Ammon's horn (tissue), 1 donor: ENCODE results near the gene MAGEA10.
"Not testable (repeated sequence)": the region's sequence is repeated elsewhere in the genome, so short reads cannot be mapped to it uniquely, and the experiment has no call there.

Experiments
- DNase-seq: peaks from one replicate; pipeline ENCODE4 v3.0.0-alpha.2; 2016; ENCODE audit warnings: low spot score

Gene MAGEA10

DNA sequence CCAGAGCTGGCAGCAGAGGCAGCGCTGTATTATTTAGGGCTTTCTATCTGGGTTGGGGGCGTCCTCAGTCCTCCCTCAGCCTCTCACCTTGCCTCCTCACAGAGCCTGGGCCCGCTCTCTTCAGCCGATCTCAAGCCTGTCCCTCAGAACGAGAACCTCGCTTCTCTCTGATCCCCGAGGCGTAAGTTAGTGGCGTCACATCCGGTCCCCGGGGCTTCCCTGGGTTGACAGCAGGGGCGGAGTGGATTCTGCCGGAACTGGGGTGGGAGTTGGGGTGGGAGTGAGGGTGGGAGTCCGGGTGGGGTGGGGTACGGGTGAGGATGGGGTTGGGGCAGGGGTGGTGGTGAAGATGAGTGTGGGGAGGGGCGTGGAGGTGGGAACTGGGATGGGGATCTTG is at the start of gene MAGEA10:
Gene MAGEA10, minus strand, starts transcription at position 190 of the 397 bp plus-strand sequence. CDS start 2,957 bp downstream, outside the sequence.
- no peak for DNase-seq

DNA sequence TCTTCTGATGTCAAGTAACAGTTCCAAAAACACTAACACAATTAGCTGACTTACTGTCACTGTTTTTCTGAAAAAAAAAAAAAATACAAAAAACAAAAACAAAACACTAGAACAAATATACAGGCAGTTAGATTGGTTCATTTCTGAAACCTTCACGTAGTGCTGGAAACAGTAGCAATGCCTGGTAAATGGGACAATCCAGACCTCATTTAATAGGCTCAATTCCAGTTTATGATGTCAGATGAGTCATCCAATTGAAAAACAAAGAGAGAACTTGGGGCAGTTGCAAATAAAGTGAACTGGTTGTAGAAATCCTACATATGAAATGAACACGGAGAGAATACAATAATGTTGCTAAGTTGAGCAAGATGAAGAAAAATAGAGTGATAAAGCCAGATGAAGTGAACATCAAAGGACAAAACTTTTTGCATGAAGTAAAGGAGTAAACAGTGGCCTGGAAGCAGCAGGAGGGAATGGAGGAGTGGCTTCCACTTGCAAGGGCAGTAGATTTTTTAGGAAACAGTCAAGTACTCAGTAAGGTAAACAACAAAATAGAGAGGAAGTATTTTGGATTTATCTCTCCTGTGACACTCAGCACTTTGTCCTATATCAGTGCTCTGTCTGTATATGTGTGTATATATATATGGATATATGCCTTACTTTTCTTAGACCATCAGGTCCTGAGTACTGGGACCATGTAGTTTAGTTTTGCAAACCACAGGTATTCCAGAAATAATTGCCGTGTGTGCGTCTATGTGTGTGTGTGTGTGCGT is 39.3 kb upstream of the MAGEA10 start:
- no peak for DNase-seq

DNA sequence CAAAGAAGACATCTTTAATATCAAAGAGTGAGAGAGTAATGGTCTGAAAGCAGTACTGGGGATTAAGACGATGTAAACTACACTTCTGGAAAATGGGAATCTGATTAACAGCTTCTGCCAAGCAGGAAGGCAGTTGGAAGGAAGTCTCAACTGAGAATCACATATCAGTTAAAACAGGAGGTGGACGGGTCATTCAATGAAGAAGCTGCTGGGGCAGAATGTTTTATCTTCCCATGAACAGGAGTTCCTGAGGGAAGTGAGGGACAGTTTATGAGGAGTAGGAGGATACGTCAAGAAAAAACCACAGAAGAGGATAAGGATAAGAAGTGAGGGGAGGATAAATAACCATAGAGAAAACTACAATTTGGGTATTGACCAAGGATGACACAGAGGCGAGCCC is 38.7 kb upstream of the MAGEA10 start:
- DNase-seq, result no peak

DNA sequence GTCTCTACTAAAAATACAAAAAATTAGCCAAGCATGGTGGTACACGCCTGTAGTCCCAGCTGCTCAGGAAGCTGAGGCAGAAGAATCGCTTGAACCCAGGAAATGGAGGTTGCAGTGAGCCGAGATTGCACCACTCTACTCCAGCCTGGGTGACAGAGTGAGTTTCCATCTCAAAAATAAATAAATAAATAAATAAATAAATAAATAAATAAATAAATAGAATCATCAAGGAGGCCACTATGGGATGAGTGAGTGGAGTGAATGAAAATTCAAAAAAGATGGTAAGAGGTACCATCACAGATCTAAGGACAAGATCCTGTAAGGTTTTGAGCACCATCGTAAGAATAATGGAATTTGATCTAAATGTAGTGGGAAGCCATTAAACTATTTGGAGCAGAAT is 37.5 kb upstream of the MAGEA10 start:
- DNase-seq, result not testable (repeated sequence)

DNA sequence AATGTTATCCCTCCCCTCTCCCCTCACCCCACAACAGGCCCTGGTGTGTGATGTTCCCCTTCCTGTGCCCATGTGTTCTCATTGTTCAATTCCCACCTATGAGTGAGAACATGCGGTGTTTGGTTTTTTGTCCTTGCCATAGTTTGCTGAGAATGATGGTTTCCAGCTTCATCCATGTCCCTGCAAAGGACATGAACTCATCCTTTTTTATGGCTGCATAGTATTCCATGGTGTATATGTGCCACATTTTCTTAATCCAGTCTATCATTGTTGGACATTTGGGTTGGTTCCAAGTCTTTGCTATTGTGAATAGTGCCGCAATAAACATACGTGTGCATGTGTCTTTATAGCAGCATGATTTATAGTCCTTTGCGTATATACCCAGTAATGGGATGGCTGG is 35.5 kb upstream of the MAGEA10 start:
- DNase-seq, result not testable (repeated sequence)

DNA sequence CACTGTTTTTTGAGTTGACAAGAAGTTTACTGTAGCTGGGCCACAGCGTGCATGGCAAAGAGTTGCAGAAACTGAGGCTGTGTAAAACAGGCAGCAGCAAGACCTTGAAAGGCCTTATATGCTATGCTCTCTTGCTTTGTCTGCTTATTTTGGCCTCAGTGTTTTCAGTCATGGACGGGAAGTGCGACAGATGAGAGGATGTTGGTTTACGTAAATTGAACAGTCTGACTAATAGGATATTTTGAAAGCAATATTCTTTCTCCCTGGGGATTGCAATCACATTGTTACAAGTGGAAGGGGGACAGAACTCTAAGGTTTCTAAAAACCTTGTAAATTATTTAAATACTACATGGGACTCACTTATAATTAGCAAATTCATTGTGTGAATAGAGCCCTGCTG is 32.2 kb upstream of the MAGEA10 start:
- no peak for DNase-seq

DNA sequence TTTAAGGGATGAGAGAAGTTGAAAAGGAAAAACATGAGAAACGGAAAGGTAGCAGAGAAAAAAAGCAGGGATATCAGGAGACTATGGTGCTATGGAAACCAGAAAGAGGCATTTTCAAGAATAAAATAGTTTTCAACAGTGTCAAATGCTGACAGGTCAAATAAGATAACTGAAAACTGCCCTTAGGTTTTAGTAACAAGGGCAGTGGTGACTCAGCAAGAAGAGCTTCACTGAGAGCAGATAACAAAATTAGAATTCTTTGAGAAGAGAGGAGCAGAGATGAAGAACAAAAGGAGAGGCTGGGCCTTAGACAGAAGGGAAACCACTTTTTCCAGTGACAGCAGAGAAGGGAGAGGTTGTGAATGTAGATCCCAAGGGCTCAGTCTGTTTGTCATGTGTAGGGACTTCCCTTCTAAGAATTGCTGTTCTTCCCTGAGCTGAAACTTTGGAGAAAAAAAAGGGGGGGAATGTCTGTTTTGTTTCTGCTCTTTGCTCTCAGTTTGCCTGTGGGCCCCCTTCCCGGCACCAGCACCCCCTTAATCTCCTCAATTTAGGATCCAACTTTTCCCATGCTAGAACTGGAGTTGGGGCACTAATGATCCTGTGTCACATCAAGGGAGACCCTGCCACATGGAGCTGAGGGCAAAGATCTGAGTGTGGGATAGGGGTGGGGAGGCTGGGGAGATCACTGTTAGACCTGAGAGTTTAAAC is 26.8 kb upstream of the MAGEA10 start:
- no peak for DNase-seq

DNA sequence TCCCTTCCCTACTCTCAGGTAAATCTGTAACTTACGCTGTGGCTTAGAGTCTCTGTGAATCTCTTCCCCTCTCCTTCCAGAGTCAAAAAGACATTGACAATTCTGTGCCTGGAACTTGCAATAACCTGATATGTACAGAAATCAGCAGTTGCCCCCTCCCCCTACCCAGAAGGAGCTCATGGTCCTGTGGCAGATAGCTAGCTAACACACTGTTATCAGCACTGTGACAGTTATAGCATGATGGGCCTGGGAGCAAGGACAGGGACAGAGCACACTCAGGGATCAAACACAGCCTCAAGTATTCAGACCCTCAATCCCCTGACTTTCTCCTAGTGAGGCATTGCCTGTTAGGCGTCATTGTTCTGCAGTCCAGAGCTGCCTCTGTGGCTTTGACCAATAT is 18.7 kb upstream of the MAGEA10 start:
- no peak for DNase-seq

DNA sequence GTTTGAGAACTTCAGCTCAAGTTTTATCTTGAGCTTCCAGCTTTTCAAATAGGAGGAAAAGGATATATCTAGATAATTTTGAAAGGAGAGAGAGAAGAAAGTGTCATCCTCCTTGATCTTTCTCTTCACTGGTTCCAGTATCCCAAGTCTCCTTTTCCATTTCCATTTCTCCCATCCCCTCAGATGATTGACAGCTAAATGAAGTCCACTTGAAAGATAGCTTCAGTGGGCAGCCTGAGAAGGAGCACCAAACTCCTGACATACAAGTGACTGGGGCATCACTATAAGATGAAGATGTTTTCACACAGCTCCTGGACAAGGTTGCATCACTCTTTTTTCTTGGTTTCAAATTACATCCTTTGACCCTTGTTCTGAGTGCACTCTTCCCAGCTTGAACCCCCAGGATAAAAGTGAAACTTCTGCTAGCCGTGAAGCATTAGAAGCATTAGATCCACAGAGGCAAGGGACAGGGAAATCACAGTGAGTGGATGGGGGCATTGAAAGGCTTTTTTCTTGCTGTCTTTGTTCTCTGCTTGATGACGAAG is 17.5 kb upstream of the MAGEA10 start:
- no peak for DNase-seq

DNA sequence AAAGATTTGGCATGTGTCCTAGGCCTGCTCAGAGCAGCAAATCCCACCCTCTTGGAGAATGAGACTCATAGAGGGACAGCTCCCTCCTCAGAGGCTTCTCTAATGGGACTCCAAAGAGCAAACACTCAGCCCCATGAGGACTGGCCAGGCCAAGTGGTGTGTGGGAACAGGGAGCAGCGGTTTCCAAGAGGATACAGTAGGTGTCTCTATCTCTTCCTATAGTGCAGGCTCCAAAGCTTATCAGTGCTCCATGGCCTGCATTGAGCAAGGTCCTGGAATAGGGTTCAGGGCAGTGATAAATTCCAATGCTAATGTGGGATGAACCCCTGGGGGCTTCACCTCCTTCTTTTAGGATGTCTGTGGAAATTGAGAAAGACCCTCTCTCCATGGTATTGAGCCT is 15.7 kb upstream of the MAGEA10 start:
- no peak for DNase-seq

DNA sequence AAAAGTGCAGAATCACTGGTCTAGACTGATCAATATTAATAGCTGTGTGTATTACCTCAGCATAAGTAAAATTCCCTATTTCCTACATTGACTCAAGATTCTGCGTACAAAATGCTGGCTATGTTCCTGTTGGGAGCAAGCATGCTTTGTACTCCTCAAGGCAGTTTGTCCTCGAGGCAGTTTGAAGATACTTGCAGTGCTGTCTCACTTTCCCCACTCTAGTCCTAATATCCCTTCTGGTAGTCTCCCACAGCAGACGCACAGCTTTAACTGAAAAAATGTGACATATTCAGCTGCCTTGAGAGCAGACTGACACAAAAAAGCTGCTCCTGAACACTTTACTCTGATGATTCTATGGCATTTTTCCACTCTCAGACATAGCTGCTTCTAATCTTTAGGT is 12.9 kb upstream of the MAGEA10 start:
- DNase-seq, result no peak

DNA sequence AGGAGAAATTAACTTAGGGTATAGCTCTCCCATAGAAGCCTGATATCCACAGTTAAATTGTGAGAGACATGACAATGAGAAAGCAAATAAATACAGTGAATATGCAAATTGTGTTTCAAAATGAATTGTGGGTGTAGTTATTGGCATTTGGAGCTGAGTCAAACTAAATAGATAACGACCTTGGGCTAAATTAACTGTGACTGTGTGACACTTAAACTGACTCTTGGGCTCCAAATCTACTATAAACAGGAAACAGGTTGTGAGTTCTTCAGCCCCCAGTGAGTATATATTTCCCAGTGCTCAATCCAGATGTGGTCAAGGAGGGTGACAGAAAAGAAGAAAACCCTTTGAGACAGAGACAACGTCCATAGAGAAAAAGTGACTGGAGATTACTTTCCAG is 11.3 kb upstream of the MAGEA10 start:
- DNase-seq, result no peak

DNA sequence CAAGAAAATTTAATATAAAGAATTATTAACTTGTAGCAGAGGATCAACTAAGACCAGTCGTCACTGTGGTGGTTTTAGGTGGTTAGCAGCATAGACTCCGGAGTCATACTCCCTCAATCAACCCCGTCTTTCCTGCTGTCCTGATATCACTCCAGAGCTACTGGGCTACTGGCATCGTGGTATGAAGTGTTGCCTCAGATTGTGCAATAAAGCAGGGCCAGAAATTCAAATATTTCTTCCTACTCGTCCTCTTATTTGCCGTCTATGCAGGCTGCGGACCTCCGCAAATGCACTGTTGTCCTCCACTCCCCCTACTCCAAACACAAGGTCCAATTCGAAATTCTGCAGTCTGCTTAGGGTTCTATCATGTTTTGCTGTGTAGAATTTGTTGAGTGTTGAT is 1.2 kb upstream of the MAGEA10 start:
- no peak for DNase-seq

DNA sequence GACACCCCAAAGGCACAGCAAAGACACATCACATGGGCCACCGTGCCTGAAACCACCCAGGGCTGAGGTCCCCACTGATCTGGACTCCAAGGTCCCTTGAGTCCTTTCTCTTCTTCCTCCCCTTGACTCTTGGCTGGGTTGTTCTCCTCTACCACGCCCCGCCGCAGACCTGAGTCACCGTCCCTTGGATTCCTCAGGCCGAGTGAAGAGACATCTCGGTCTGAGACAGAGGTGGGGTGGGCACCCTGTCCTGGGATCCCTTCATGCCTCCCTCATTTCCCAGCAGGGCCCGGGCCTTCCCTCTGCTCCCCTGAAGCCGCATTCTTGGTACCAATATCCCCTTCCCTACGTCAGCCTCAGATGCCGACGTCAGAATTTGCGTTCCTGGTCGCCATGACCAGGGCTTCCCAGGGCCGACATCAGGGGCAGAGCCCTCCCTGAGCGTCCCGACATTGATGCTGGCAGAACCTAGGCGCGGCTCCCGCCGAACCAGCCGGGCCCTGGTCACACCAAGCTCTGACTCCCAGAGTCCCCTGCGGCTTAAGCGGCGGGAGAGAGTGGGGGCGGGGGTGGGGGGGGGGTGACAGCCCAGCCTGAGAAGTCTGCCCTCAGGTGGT is 498 bp downstream of the MAGEA10 start:
- DNase-seq, result no peak

DNA sequence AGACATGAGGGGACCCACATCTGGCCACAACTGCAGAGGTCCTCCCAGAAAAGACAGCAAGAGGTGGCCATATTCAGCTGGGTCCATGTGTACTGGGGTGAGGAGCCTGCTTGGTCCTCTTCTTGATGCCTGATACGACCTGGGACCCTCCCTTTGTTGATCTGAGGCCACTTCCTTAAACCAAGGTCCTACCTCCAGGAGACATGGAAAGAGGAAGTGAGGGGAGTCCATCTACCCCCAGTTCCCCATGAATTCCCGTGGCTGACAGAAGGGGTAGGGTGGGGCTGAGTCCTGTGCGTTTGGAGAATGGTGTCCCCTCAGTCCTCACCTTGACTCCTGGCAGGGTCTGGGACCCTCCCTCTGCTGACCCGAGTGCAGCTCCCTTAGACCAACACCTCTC is 2.1 kb downstream of the MAGEA10 start:
- no peak for DNase-seq

DNA sequence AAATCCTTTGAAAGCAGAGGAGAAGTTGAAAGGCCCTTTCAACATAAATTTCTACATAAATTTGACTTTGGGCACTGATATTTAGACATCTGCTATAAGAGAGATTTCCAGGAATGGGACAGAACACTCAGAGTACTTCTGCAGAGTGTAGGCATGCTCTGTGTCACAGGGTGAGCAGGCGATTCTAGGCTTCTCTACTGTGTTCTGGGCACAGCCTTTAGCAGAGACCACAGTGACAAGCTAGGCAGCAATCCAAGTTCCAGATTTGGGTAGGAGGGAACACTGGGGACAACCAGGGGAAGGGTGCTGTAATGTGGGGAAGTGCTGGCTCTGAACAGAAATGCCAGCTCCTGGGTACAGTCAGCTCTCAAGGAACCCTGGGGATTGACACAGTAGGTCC is 6.9 kb downstream of the MAGEA10 start:
- no peak for DNase-seq

DNA sequence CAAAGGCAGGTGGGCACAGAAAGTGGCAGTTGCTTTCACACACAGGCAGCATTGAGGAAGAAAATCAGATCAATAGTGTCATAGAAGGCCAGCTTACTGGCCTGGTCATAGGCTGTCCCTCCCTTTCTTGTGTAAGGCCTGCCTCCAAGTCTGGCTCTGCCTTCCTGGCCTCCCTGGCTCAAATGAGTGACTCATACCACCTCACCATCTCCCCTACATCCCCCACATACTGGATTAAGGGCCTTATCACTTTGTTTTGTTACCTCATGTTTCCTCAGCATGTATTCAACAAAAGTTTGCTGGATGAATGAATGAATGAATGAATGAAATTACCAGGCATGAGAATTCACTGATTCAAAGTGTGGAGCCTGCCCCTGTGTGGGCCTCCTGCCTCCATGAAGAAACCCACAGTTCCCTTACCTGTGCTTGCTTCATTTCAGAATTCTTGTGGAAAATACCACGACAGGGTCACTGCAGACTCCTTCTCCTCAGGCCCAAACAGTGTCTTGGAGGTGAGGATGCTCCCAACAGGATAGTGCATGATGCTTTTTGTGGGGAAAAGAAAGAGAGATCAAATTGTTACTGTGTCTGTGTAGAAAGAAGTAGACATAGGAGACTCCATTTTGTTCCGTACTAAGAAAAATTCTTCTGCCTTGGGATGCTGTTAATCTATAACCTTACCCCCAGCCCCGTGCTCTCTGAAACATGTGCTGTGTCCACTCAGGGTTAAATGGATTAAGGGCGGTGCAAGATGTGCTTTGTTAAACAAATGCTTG is 9.1 kb downstream of the MAGEA10 start:
- DNase-seq, result not testable (repeated sequence)

DNA sequence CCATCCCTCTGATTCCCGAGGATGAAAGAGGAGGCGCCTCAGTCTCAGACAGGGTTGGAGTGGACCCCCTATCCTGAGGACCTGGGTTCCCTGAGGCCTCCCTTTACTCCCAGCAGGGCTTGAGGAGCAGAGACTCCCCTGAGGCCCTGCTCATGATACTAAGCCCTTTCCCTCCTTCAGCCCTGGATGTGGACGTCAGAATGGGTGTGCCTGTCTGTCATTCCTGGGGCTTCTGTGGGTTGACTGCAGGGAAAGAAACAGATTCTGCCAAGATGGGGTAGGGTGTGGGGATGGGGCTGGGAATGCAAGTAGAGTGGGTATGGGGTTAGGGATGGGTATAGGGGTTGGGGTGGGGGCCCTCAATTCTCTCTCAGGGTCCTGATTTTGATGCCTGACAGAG is 21.1 kb downstream of the MAGEA10 start:
- DNase-seq, result no peak

DNA sequence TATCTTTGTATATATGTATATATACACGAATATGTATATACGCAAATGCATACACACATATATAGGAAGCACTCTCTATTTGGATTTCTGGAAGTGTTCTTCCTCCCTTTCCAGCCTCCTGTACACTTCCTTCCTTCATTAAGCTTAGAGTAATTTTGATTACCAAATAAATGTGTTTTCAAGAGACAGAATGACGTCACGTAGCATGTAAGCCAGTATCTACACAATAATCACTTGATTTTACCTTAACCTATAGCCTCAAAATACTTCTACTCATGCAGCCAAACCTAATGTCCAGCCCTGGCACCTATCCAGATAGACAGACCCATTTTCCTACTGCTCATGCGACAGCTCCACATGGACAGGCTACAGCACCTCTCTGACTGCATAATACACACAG is 29.9 kb downstream of the MAGEA10 start:
- DNase-seq, result no peak

DNA sequence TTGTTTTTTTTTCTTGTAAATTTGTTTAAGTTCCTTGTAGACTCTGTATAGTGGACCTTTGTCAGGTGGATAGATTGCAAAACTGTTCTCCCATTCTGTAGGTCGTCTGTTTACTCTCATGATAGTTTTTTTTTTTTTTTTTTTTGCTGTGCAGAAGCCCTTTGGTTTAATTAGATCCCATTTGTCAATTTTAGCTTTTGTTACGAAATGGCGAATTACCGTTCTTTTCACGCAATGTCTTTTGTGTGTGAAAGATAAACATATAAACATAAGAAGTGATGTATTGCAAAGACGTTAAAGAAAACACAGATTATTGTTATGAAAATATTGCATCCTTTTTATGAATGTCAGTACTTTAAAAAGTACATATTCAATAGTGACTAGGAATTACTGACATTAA is 34.5 kb downstream of the MAGEA10 start:
- DNase-seq, result no peak

DNA sequence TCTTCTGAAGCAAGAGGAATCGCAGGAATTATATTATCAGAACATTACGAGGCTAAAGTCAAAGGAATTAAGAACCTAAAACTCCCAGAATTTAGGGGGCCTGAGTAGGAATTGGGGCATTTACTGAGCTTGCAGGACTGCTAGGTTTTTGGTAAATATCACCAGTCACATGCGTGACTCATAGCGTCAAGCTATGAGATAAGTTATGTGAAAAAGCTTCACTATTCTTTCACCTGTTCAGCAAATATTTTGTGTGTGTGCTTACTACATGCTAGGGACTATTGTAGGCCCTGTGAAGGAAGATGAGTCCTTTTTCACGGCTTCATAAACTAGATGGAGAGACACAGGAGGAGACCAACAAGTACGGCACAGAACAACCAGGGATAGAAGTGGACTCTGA is 52.2 kb downstream of the MAGEA10 start:
- no peak for DNase-seq
